Neural progenitor cell (in vitro differentiated cells): Measurements from ENCODE around the gene TINAGL1.

Experiments
- EZH2 ChIP-seq: fragments of 200-600 bp; sonication (generic); IDR thresholded peaks from 2 replicates; pipeline ENCODE4 v1.6.1; 2017; ENCODE audit warnings: antibody characterized with exemption, mild to moderate bottlenecking, moderate library complexity
- EZH2phosphoT487 ChIP-seq: fragments of 200-600 bp; sonication (generic); IDR thresholded peaks from 2 replicates; pipeline ENCODE4 v1.6.1; 2017; ENCODE audit warnings: antibody characterized with exemption
- TF ChIP-seq, protein P1 (sequence below): fragments of 200-600 bp; sonication (generic); IDR thresholded peaks from 2 replicates; pipeline ENCODE4 v1.5.1; 2017; ENCODE audit warnings: antibody characterized with exemption, mild to moderate bottlenecking

DNA sequence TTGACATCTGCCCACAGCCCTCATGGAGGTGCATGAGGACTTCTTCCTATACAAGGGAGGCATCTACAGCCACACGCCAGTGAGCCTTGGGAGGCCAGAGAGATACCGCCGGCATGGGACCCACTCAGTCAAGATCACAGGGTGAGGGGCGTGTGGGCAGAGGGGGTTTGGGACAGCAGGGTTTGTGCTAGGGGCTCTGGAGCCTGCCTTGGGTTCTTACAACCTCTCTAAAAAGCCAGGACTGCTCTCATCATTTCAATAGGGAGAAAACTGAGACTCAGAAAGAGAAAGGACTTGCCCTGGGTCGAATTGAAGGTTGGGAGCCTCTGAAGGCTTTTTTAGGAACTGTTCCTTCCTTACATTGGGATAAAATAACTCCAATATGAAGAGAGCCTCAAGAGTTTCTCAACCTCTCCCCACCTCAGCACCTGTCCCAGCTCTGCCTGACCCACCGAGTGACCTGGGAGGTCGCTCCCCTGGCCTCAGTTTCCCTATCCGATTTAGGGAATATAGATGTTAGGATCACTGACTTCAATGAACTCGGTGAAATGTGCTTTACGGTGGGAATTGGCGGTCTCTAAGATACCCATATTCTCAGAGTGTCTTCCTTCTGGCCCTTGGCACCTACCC is 9.5 kb downstream of the TINAGL1 start:
- TF ChIP-seq, protein P1, sequence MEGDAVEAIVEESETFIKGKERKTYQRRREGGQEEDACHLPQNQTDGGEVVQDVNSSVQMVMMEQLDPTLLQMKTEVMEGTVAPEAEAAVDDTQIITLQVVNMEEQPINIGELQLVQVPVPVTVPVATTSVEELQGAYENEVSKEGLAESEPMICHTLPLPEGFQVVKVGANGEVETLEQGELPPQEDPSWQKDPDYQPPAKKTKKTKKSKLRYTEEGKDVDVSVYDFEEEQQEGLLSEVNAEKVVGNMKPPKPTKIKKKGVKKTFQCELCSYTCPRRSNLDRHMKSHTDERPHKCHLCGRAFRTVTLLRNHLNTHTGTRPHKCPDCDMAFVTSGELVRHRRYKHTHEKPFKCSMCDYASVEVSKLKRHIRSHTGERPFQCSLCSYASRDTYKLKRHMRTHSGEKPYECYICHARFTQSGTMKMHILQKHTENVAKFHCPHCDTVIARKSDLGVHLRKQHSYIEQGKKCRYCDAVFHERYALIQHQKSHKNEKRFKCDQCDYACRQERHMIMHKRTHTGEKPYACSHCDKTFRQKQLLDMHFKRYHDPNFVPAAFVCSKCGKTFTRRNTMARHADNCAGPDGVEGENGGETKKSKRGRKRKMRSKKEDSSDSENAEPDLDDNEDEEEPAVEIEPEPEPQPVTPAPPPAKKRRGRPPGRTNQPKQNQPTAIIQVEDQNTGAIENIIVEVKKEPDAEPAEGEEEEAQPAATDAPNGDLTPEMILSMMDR = no peak
- TF ChIP-seq EZH2 = no peak
- no peak for TF ChIP-seq EZH2phosphoT487
